DOHH2 (cell line): ENCODE measurements around the gene NDUFAF5.

ENCODE experiments used
- EZH2phosphoT487 ChIP-seq: fragments of 200-600 bp; sonication (generic); IDR thresholded peaks from 2 replicates; pipeline ENCODE4 v1.6.1; 2017; ENCODE audit warnings: borderline replicate concordance, mild to moderate bottlenecking, antibody characterized with exemption, low read length, moderate library complexity, mixed read lengths
- TF ChIP-seq, protein P1 (sequence below): fragments of 200-600 bp; sonication (generic); IDR thresholded peaks from one replicate; pipeline ENCODE4 v1.5.1; 2014; ENCODE audit warnings: antibody characterized with exemption, mild to moderate bottlenecking, low read depth, low read length; ENCODE audit not compliant: poor library complexity, severe bottlenecking

DNA sequence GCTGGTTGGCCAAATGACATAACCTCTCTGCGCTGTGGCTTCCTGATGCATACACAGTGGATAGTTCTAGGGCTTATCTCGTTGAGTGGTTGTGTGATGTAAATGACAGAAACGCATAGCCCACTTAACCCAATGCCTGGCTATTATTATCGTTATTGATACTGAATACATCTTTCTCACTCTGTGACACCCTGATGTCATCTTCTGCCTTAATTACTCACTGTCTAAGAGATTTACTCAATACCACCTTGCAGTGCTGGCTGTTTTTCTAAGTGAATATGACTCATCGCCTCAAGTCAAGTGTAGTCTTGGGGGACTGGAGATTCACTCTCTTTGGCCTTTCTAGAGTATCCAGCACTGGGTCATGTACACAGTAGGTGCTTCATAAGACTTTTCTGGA is 73.6 kb downstream of the NDUFAF5 start:
- TF ChIP-seq, protein P1, sequence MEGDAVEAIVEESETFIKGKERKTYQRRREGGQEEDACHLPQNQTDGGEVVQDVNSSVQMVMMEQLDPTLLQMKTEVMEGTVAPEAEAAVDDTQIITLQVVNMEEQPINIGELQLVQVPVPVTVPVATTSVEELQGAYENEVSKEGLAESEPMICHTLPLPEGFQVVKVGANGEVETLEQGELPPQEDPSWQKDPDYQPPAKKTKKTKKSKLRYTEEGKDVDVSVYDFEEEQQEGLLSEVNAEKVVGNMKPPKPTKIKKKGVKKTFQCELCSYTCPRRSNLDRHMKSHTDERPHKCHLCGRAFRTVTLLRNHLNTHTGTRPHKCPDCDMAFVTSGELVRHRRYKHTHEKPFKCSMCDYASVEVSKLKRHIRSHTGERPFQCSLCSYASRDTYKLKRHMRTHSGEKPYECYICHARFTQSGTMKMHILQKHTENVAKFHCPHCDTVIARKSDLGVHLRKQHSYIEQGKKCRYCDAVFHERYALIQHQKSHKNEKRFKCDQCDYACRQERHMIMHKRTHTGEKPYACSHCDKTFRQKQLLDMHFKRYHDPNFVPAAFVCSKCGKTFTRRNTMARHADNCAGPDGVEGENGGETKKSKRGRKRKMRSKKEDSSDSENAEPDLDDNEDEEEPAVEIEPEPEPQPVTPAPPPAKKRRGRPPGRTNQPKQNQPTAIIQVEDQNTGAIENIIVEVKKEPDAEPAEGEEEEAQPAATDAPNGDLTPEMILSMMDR: no peak
- TF ChIP-seq EZH2phosphoT487: no peak
